Stomach (tissue), 9 donors: Measurements from ENCODE around the gene ACTA1. TPM values are rescaled to one million over a fixed set of nuclear protein-coding genes. Genes with fewer than 3 reads are reported as not detected.

Experiments used
- DNase-seq, 2 donors: peaks; one replicate each; pipeline versions ENCODE4 v3.0.0 to v3.0.0-alpha.2; 2013 to 2019
- H3K27ac ChIP-seq, 5 donors: fragments of 200-600 bp in 4 of 5; sonication (generic) in 4 of 5; one replicate each; pipeline ENCODE4 v1.5.1; 2013 to 2019; ENCODE audit warnings: mild to moderate bottlenecking in 1 of 5, moderate library complexity in 1 of 5
- H3K27me3 ChIP-seq, 3 donors: fragments of 200-600 bp; sonication (generic); one replicate each; pipeline ENCODE4 v1.5.1; 2017 to 2019; ENCODE audit warnings: mixed run types in 1 of 3
- H3K36me3 ChIP-seq, 4 donors: fragments of 200-600 bp; sonication (generic); 1 replicate in 3 of 4; 2 replicates in 1 of 4; pipeline ENCODE4 v1.5.1; 2016 to 2019
- H3K4me1 ChIP-seq, 4 donors: fragments of 200-600 bp; sonication (generic); one replicate each; pipeline ENCODE4 v1.5.1; 2016 to 2019
- H3K4me3 ChIP-seq, 4 donors: fragments of 200-600 bp; sonication (generic) in 3 of 4; one replicate each; pipeline ENCODE4 v1.5.1; 2016 to 2019; ENCODE audit warnings: mild to moderate bottlenecking in 1 of 4
- H3K9me3 ChIP-seq, 4 donors: fragments of 200-600 bp; sonication (generic); one replicate each; pipeline ENCODE4 v1.5.1; 2016 to 2019
- EP300 ChIP-seq: sonication (generic); formaldehyde crosslinking; IDR thresholded peaks from one replicate; pipeline ENCODE4 v1.6.1; 2017; ENCODE audit warnings: antibody characterized with exemption
- POLR2A ChIP-seq, 4 donors: fragments of 450-650 bp; IDR thresholded peaks; one replicate each; pipeline ENCODE4 v1.6.1; 2016; ENCODE audit warnings: antibody characterized with exemption in 4 of 4, control low read depth in 2 of 4, mild to moderate bottlenecking in 1 of 4, moderate library complexity in 1 of 4
- POLR2AphosphoS5 ChIP-seq, 3 donors: sonication (generic); formaldehyde crosslinking; IDR thresholded peaks; one replicate each; pipeline ENCODE4 v1.6.1; 2016; ENCODE audit warnings: antibody characterized with exemption in 3 of 3
- WGBS, 5 donors: extraction: QIAGEN DNeasy Blood & Tissue Kit in 3 of 5; methylation state at CpG; one replicate each; pipeline versions ENCODE4 v1.1.5 to v1.1.7; 2013 to 2018; 5-methylcytosine and 5-hydroxymethylcytosine counted together
- intact Hi-C: fragments of 100-400 bp; cut with DNase I; formaldehyde crosslinking; loops from one replicate; pipeline ENCODE4 v1.15.1; 2023; ENCODE audit warnings: low total_unique reads
- polyA plus RNA-seq, 3 donors: library from polyadenylated mRNA; stranded (reverse); fragments of 200-250 nt; gene quantifications; one replicate each; pipeline ENCODE4 v1.2.3, GENCODE V29; 2013
- total RNA-seq, 5 donors: library from RNA; depleted of rRNA; stranded (reverse); fragments of >200 nt; gene quantifications; one replicate each; pipeline versions ENCODE4 v1.1.0 to v1.2.3, GENCODE V29; 2014 to 2016
- TF ChIP-seq, protein P1 (sequence below), 7 experiments: fragments of 450-650 bp in 4 of 7; fragments of 200-600 bp in 3 of 7; sonication (generic) in 3 of 7; IDR thresholded peaks; one replicate each; pipeline ENCODE4 v1.5.1; 2016 to 2019; ENCODE audit warnings: antibody characterized with exemption in 7 of 7, control low read depth in 2 of 7, mild to moderate bottlenecking in 1 of 7
- donor health status: healthy with polysubstance abuse.
- donor health status: Bipolar disorder and iron deficiency.
- donor health status: healthy.

The ACTA1 gene
- total and polyA plus RNA-seq, 8 donors, result 0.37 to 43.8 (median 2.4) TPM; not detected in 3

DNA sequence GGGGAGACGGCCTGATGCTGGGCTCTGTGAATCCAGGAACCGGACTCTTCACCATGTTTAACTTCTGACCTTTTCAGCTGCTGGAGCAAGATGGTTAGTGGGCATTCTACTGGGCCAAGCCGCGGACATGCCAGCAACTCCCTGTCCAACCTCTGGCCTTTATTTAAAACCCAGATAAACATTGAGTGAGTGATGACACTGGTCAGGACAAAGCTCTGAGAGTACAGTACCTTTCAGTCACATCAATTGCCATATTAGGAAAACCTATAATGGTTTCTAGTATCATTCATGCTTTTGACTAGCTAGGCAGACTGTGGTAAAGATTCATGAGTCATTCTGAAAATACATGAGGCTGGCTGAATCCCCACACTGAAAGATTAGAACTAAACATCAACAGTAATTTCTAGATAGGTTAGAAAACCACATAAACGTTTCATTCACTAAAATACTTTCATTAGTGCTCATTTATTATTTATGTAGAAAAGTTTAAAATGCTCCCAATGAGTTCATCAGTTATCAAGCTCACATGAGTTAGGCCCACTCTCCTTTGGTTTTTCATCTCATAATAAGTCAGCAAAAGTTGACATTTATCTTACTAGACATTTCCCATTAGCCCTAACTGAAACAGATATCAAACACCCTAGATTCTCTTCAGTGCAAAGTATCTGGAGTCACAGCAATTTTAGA is 7.1 kb upstream of the ACTA1 start:
- Histone ChIP-seq H3K4me3 (no peak overlapping the region), H3K27ac (no peak overlapping the region), H3K27me3 (peaks cover 0 to 5% (median 0%) of the 10 kb centered on the region in 3 donors), H3K4me1 (no peaks in the 10 kb centered on the region), H3K36me3 (peaks cover 25 to 76% (median 68%) of the 10 kb centered on the region in 4 donors), H3K9me3 (no peaks in the 10 kb centered on the region)
- WGBS, 5 donors, result 61 to 76% (median 69%) methylated on average over 5 of the region's 5 CpGs
- intact Hi-C loops, result no loop called here
- TF ChIP-seq POLR2A (IDR thresholded peaks at IDR 0.05) (no peak), EP300 (no peak), POLR2AphosphoS5 (IDR thresholded peaks at IDR 0.05) (no peak)
- TF ChIP-seq, protein P1, sequence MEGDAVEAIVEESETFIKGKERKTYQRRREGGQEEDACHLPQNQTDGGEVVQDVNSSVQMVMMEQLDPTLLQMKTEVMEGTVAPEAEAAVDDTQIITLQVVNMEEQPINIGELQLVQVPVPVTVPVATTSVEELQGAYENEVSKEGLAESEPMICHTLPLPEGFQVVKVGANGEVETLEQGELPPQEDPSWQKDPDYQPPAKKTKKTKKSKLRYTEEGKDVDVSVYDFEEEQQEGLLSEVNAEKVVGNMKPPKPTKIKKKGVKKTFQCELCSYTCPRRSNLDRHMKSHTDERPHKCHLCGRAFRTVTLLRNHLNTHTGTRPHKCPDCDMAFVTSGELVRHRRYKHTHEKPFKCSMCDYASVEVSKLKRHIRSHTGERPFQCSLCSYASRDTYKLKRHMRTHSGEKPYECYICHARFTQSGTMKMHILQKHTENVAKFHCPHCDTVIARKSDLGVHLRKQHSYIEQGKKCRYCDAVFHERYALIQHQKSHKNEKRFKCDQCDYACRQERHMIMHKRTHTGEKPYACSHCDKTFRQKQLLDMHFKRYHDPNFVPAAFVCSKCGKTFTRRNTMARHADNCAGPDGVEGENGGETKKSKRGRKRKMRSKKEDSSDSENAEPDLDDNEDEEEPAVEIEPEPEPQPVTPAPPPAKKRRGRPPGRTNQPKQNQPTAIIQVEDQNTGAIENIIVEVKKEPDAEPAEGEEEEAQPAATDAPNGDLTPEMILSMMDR (IDR thresholded peaks at IDR 0.05), result no peak
- no peak for DNase-seq

DNA sequence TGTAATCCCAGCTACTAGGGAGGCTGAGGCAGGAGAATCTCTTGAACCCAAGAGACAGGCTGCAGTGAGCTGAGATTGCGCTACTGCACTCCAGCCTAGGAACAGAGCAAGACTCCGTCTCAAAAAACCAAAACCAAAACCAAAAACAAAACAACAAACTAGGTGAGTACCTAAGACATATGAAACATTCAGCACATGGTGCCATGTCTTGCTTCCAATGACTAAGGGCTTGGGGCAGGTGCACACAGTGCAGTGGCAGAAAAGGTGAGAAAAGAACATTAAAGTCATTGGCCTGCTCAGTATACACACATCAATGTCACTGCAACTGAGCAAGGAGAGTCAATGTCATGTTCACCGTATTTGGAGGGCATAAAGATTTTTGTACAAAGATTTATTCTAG is 4.1 kb upstream of the ACTA1 start:
- no peaks in the 10 kb centered on the region for H3K9me3 ChIP-seq
- H3K36me3 ChIP-seq, result peaks cover 9 to 47% (median 39%) of the 10 kb centered on the region in 4 donors
- no peak overlapping the region for H3K4me3 ChIP-seq
- no peak overlapping the region for H3K27ac ChIP-seq
- WGBS, 5 donors, result 91 to 98% (median 92%) methylated on average over 3 of the region's 3 CpGs
- peaks cover 15 to 35% (median 24%) of the 10 kb centered on the region in 3 donors for H3K27me3 ChIP-seq
- TF ChIP-seq, protein P1 (IDR thresholded peaks at IDR 0.05), result no peak
- TF ChIP-seq POLR2A (IDR thresholded peaks at IDR 0.05) (no peak), EP300 (no peak), POLR2AphosphoS5 (IDR thresholded peaks at IDR 0.05) (no peak)
- no peak for DNase-seq
- H3K4me1 ChIP-seq, result peaks cover 7 to 18% (median 13%) of the 10 kb centered on the region in 4 donors
- intact Hi-C loops, result no loop called here

DNA sequence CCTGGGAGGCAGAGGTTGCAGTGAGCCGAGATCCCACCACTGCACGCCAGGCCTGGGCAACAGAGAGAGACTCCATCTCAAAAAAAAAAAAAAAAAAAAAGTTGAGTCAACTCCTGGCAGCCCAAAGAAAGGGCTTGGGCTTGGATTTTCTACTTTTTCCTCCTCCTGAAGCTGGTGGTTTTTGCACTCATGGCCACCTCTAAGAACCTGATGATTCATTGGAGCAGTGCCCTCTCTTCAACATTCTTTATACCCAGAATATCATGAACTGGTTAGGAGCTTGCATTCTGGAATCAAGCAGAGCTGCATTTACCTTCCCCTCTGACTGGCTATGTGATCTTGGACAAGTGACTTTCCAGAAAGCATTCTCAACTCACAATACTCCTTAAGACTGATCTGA is 3.5 kb upstream of the ACTA1 start:
- intact Hi-C loops, result no loop called here
- H3K9me3 ChIP-seq, result no peaks in the 10 kb centered on the region
- peaks cover 7 to 24% (median 16%) of the 10 kb centered on the region in 4 donors for H3K4me1 ChIP-seq
- peaks cover 16 to 41% (median 30%) of the 10 kb centered on the region in 3 donors for H3K27me3 ChIP-seq
- WGBS, 5 donors, result 83 to 95% (median 94%) methylated on average over 2 of the region's 2 CpGs
- no peak for TF ChIP-seq EP300
- no peak for TF ChIP-seq POLR2AphosphoS5 (IDR thresholded peaks at IDR 0.05)
- TF ChIP-seq, protein P1 (IDR thresholded peaks at IDR 0.05), result no peak
- TF ChIP-seq POLR2A (IDR thresholded peaks at IDR 0.05), result no peak
- DNase-seq, result no peak
- H3K4me3 ChIP-seq, result no peak overlapping the region
- peaks cover 4 to 41% (median 33%) of the 10 kb centered on the region in 4 donors for H3K36me3 ChIP-seq
- H3K27ac ChIP-seq, result no peak overlapping the region

DNA sequence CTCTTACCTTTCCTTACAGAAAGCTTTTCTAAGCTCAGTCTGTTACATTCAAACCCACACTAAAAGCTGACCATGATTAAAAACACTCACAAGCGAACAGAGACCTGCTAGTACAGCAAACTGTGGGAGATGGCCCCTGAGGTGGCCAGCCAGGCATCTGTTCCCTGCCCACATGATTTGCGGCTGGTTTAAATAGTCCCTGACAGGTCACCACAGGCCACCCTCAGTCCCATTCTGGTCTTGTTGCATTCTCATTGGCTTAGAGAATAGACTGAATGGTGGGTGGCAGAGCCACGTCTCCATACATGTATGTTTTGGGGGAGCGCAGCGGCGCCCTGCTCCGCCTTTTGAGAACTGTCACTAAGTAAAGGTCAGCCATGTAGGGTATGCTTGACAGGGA is 2.3 kb upstream of the ACTA1 start:
- intact Hi-C loops, result no loop called here
- DNase-seq, result no peak
- 64 to 78% (median 69%) methylated on average over 7 of the region's 7 CpGs for WGBS, 5 donors
- H3K36me3 ChIP-seq, result peaks cover 4 to 29% (median 21%) of the 10 kb centered on the region in 4 donors
- no peak overlapping the region for H3K4me3 ChIP-seq
- TF ChIP-seq EP300, result no peak
- TF ChIP-seq, protein P1 (IDR thresholded peaks at IDR 0.05), result no peak
- no peak for TF ChIP-seq POLR2AphosphoS5 (IDR thresholded peaks at IDR 0.05)
- no peak for TF ChIP-seq POLR2A (IDR thresholded peaks at IDR 0.05)
- peaks cover 0 to 6% (median 0%) of the 10 kb centered on the region in 4 donors for H3K9me3 ChIP-seq
- peaks cover 19 to 36% (median 28%) of the 10 kb centered on the region in 4 donors for H3K4me1 ChIP-seq
- H3K27ac ChIP-seq, result no peak overlapping the region
- peaks cover 27 to 53% (median 42%) of the 10 kb centered on the region in 3 donors for H3K27me3 ChIP-seq
